T1000 (cell line): ENCODE measurements around the gene GDF2.

Source experiments
- DNase-seq: peaks from one replicate; lab custom pipeline; 2025; ENCODE audit warnings: mixed read lengths; lab: John Stamatoyannopoulos, UW

Gene GDF2

GRCh38 chr10:47351899-47352815 lies 29.9 kb downstream of the GDF2 start:
- no peak for DNase-seq

- no peak for DNase-seq
Measured at GRCh38 chr10:47353351-47353750, 31.1 kb downstream of the GDF2 start.

- DNase-seq = no peak
Measured at GRCh38 chr10:47354165-47354564, 31.9 kb downstream of the GDF2 start.

- DNase-seq = no peak
Measured at GRCh38 chr10:47354900-47355299, 32.6 kb downstream of the GDF2 start.

- DNase-seq = no peak
Measured at GRCh38 chr10:47356708-47357107, 34.5 kb downstream of the GDF2 start.

- DNase-seq = no peak
Measured at GRCh38 chr10:47357131-47357582, 34.9 kb downstream of the GDF2 start.

GRCh38 chr10:47357911-47358310 lies 35.7 kb downstream of the GDF2 start:
- DNase-seq = no peak

- no peak for DNase-seq
Measured at GRCh38 chr10:47358457-47358856, 36.2 kb downstream of the GDF2 start.

- DNase-seq = no peak
Measured at GRCh38 chr10:47359101-47359500, 36.8 kb downstream of the GDF2 start.

GRCh38 chr10:47359626-47360418 lies 37.6 kb downstream of the GDF2 start:
- DNase-seq = no peak

GRCh38 chr10:47360419-47361040 lies 38.3 kb downstream of the GDF2 start:
- no peak for DNase-seq

- no peak for DNase-seq
Measured at GRCh38 chr10:47361293-47361692, 39.0 kb downstream of the GDF2 start.

GRCh38 chr10:47362199-47362598 lies 39.9 kb downstream of the GDF2 start:
- no peak for DNase-seq

- no peak for DNase-seq
Measured at GRCh38 chr10:47363781-47364180, 41.5 kb downstream of the GDF2 start.

- no peak for DNase-seq
Measured at GRCh38 chr10:47364366-47364765, 42.1 kb downstream of the GDF2 start.

- no peak for DNase-seq
Measured at GRCh38 chr10:47364911-47365310, 42.7 kb downstream of the GDF2 start.

GRCh38 chr10:47365431-47366180 lies 43.4 kb downstream of the GDF2 start:
- no peak for DNase-seq

GRCh38 chr10:47366181-47366631 lies 44.0 kb downstream of the GDF2 start:
- DNase-seq = no peak

GRCh38 chr10:47366731-47367460 lies 44.6 kb downstream of the GDF2 start:
- DNase-seq = no peak

GRCh38 chr10:47367646-47368045 lies 45.4 kb downstream of the GDF2 start:
- DNase-seq = no peak
